K562 (cell line): ENCODE results near the gene RYK. TPM values are rescaled to one million over a fixed set of nuclear protein-coding genes. Genes with fewer than 3 reads are reported as not detected.

ENCODE experiments used
- ATAC-seq: fragments of 200-7000 bp; cut with Tn5 transposase; 3 replicates; pipeline ENCODE4 v1.9.1; 2020; ENCODE audit warnings: moderate library complexity
- BruUV-seq: library from RNA; stranded (reverse); fragments of 400-500 nt; replicated peaks from 2 replicates; lab custom pipeline; 2021; lab: Mats Ljungman, UMichigan
- CTCF ChIA-PET: fragments of 300-600 bp; formaldehyde crosslinking; extraction: SDS; loops from one replicate; lab custom pipeline; 2021; ENCODE audit warnings: low intra/inter-chr PET ratio; lab: Yijun Ruan, JAX
- POLR2A ChIA-PET: fragments of 300-600, 350-650 bp; sonication (Branson Sonifier 250); formaldehyde crosslinking; extraction: SDS; loops from one replicate; lab custom pipeline; 2021; ENCODE audit warnings: antibody characterized with exemption, inconsistent platforms; lab: Yijun Ruan, JAX
- DNase-seq, 4 experiments: peaks; one replicate each; pipeline versions ENCODE4 v3.0.0 to v3.0.0-alpha.2; 2011 to 2018; ENCODE audit warnings: low spot score in 3 of 4, mixed read lengths in 3 of 4; ENCODE audit errors: extremely low read depth in 1 of 4
- FAIRE-seq: peaks from 2 replicates; lab custom pipeline; 2011; peaks lifted over from hg19 to GRCh38; lab: Jason Lieb, UNC
- H2AFZ ChIP-seq: 2 replicates; pipeline ENCODE4 v1.6.0; 2011; ENCODE audit warnings: low read depth, low read length, control low read depth, inconsistent platforms
- H3K27ac ChIP-seq: fragments of 200-600 bp; 3 replicates; pipeline ENCODE4 v1.8.0; 2011; ENCODE audit warnings: low read depth, mild to moderate bottlenecking, control low read depth, inconsistent platforms, low read length, moderate library complexity, mixed read lengths; ENCODE audit errors: extremely low read depth
- H3K27me3 ChIP-seq, 2 experiments: fragments of 300-600 bp in 1 of 2; 2 replicates in 1 of 2; 3 replicates in 1 of 2; pipeline versions ENCODE4 v1.6.0 to v1.8.0; 2011; ENCODE audit warnings: inconsistent platforms in 2 of 2, low read length in 2 of 2, mild to moderate bottlenecking in 1 of 2, mixed read lengths in 1 of 2, moderate library complexity in 1 of 2; ENCODE audit not compliant: control insufficient read depth in 2 of 2, insufficient read depth in 2 of 2
- H3K36me3 ChIP-seq: fragments of 300-600 bp; 3 replicates; pipeline ENCODE4 v1.8.0; 2011; ENCODE audit warnings: mild to moderate bottlenecking, low read length, inconsistent platforms; ENCODE audit not compliant: control insufficient read depth, insufficient read depth
- H3K4me1 ChIP-seq, 2 experiments: fragments of 200-600 bp in 1 of 2; replicated peaks in 1 of 2; 2 replicates in 1 of 2; 3 replicates in 1 of 2; pipeline versions ENCODE4 v1.5.1 to v1.8.0; 2011; ENCODE audit warnings: inconsistent platforms in 2 of 2, low read length in 2 of 2, mild to moderate bottlenecking in 1 of 2, mixed read lengths in 1 of 2, moderate library complexity in 1 of 2; ENCODE audit not compliant: control insufficient read depth in 2 of 2, insufficient read depth in 2 of 2
- H3K4me2 ChIP-seq: 2 replicates; pipeline ENCODE4 v1.6.1; 2011; ENCODE audit warnings: low read length, control low read depth, inconsistent platforms, mixed read lengths; ENCODE audit not compliant: insufficient read depth
- H3K4me3 ChIP-seq: fragments of 200-600 bp; sonication (generic), shearing (Covaris generic); 2 replicates; pipeline ENCODE4 v1.5.1; 2016; ENCODE audit warnings: control low read depth, inconsistent platforms
- H3K79me2 ChIP-seq: fragments of 200-600 bp; 3 replicates; pipeline ENCODE4 v1.8.0; 2011; ENCODE audit warnings: low read length, inconsistent platforms; ENCODE audit not compliant: control insufficient read depth, insufficient read depth
- H3K9ac ChIP-seq, 2 experiments: 2 replicates each; pipeline versions ENCODE4 v1.6.0 to v1.6.1; 2011; ENCODE audit warnings: low read depth in 2 of 2, low read length in 2 of 2, control low read depth in 1 of 2, inconsistent platforms in 1 of 2, mild to moderate bottlenecking in 1 of 2, mixed read lengths in 1 of 2; ENCODE audit not compliant: insufficient read depth in 1 of 2
- H3K9me1 ChIP-seq: one replicate; pipeline ENCODE4 v1.6.0; 2011; ENCODE audit warnings: inconsistent platforms, mild to moderate bottlenecking, low read length, moderate library complexity; ENCODE audit not compliant: control insufficient read depth, insufficient read depth
- H3K9me3 ChIP-seq: replicated peaks from 2 replicates; pipeline ENCODE4 v1.5.1; 2011; ENCODE audit warnings: low read depth, low read length, inconsistent platforms; ENCODE audit not compliant: control insufficient read depth, insufficient read depth
- H4K20me1 ChIP-seq: replicated peaks from 2 replicates; pipeline ENCODE4 v1.6.1; 2011; ENCODE audit warnings: low read length, inconsistent platforms, mixed read lengths; ENCODE audit not compliant: control insufficient read depth, insufficient read depth
- HNRNPLL ChIP-seq: fragments of 200-400 bp; formaldehyde crosslinking; IDR thresholded peaks from 2 replicates; pipeline ENCODE4 v1.6.1; 2017; ENCODE audit warnings: low read length, low read depth, mild to moderate bottlenecking; ENCODE audit not compliant: poor library complexity, severe bottlenecking
- KAT2B ChIP-seq: IDR thresholded peaks from one replicate; pipeline ENCODE4 v1.6.1; 2012; ENCODE audit warnings: low read depth, mild to moderate bottlenecking, control low read depth, inconsistent platforms, low read length, moderate library complexity
- MAFG ChIP-seq: fragments of 450-650 bp; conservative IDR thresholded peaks from 2 replicates; pipeline ENCODE4 v1.6.1; 2016; ENCODE audit warnings: missing genetic modification characterization, missing compliant biosample characterization
- POLR2B ChIP-seq: fragments of 450-650 bp; IDR thresholded peaks from 2 replicates; pipeline ENCODE4 v1.6.1; 2018; ENCODE audit warnings: low read depth; ENCODE audit not compliant: partially characterized antibody
- POLR2H ChIP-seq: IDR thresholded peaks from 2 replicates; pipeline ENCODE4 v1.6.1; 2016; ENCODE audit warnings: missing genetic modification characterization, low read depth, mild to moderate bottlenecking, control low read depth, missing compliant biosample characterization, moderate library complexity
- SMARCB1 ChIP-seq: IDR thresholded peaks from 2 replicates; pipeline ENCODE4 v1.6.1; 2011; ENCODE audit warnings: improper control_type of control experiment, low read depth; ENCODE audit not compliant: insufficient read length
- ZNF133 ChIP-seq: fragments of 250-450 bp; sonication (Bioruptor Pico); IDR thresholded peaks from 2 replicates; pipeline ENCODE4 v1.4.0; 2020; ENCODE audit warnings: mild to moderate bottlenecking
- ZNF239 ChIP-seq: fragments of 250-450 bp; sonication (Bioruptor Pico); IDR thresholded peaks from 2 replicates; pipeline ENCODE4 v1.4.0; 2020; ENCODE audit warnings: mild to moderate bottlenecking
- ZNF699 ChIP-seq: fragments of 250-450 bp; sonication (Bioruptor Pico); IDR thresholded peaks from 2 replicates; pipeline ENCODE4 v1.8.0; 2021; ENCODE audit warnings: mild to moderate bottlenecking, moderate library complexity; ENCODE audit not compliant: insufficient replicate concordance
- ZNF778 ChIP-seq: fragments of 450-650 bp; formaldehyde crosslinking; IDR thresholded peaks from 2 replicates; pipeline ENCODE4 v1.4.0; 2020; ENCODE audit warnings: mild to moderate bottlenecking, moderate library complexity
- WGBS: fragments of 100-300 bp; shearing (Covaris generic); methylation state at CpG from one replicate; pipeline ENCODE4 v1.1.6; 2016; ENCODE audit warnings: low coverage, mixed read lengths; ENCODE audit not compliant: insufficient coverage; ENCODE audit errors: missing lambda C conversion rate; 5-methylcytosine and 5-hydroxymethylcytosine counted together
- in situ Hi-C: fragments of 300-500 bp; cut with MboI; formaldehyde crosslinking; loops from 4 replicates; pipeline ENCODE4 v1.15.0; 2018; ENCODE audit warnings: inconsistent platforms, mixed read lengths
- intact Hi-C: fragments of 100-400 bp; cut with micrococcal nuclease; formaldehyde crosslinking; loops from 2 replicates; pipeline ENCODE4 v1.14.2; 2022
- polyA plus RNA-seq, 8 experiments: library from polyadenylated mRNA; depleted of rRNA in 4 of 8; stranded (reverse) in 5 of 8; unstranded in 3 of 8; fragments of >200 nt; fragmentation: Nextera tagmentation in 2 of 8; fragmentation: Illumina TruSeq in 1 of 8; extraction: Ambion mirVana in 2 of 8; extraction: Trizol in 1 of 8; gene quantifications; 2 replicates each; pipeline versions ENCODE4 v1.2.1 to v1.2.3, GENCODE V29; 2011 to 2014; ENCODE audit warnings: inconsistent platforms in 1 of 8, missing spikeins in 1 of 8
- total RNA-seq, 7 experiments: library from RNA; depleted of rRNA in 6 of 7; stranded (reverse); fragments of >200 nt in 6 of 7; fragmentation: Illumina TruSeq in 2 of 7; extraction: Trizol in 2 of 7; gene quantifications; 2 replicates each; pipeline versions ENCODE4 v1.2.1 to v1.2.3, GENCODE V29; 2011 to 2021; ENCODE audit warnings: low replicate concordance in 1 of 7
- TF ChIP-seq, protein P1 (sequence below), 2 experiments: fragments of 150-350 bp in 1 of 2; IDR thresholded peaks; 2 replicates each; pipeline ENCODE4 v1.6.1; 2012 to 2016; ENCODE audit warnings: low read depth in 2 of 2, low read length in 2 of 2, mild to moderate bottlenecking in 1 of 2, moderate library complexity in 1 of 2
- TF ChIP-seq, protein P2 (sequence below): fragments of 450-650 bp; formaldehyde crosslinking; IDR thresholded peaks from 2 replicates; pipeline ENCODE4 v1.4.0; 2022; ENCODE audit warnings: missing genetic modification characterization

Gene RYK
- total and polyA plus RNA-seq, 9 of the 15 experiments (the other 6 are each of a cell fraction or from before 2014, with no cell fraction given) = 4.2 to 29.5 (median 16.6) TPM

DNA sequence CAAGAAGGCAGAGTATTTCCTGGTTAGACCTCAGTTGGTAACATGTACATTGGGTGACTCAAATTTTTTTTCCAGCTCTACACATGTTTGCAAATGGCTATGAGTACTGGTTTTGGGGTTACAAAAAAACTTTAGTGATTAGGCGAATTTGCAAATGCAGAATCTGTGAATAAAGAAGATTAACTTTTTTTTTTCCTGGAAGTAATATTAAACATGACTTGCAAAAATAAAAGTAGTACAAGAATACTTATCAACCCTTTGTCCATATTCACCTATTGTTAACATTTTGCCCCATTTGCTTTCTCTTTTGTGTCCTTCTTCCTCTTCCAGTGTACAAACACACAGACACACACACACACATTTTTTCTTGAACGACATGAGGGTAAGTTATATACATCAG, 47.6 kb upstream of the RYK start:
- no peak overlapping the region for H3K4me2 ChIP-seq
- ATAC-seq (no peak), DNase-seq (no peak), FAIRE-seq (no peak)
- H4K20me1 ChIP-seq = no peaks in the 10 kb centered on the region
- TF ChIP-seq MAFG (0 out of 2 replicates have a peak, but pooled peaks have one; percentile 37), KAT2B (no peak)
- H3K27me3 ChIP-seq = no peaks in the 10 kb centered on the region; a peak in 1 of 5 replicates
- H3K4me1 ChIP-seq = no peaks in the 10 kb centered on the region
- in situ Hi-C loops = no loop called here
- BruUV-seq = no TSS peak
- no peaks in the 10 kb centered on the region for H3K9me3 ChIP-seq
- H3K9ac ChIP-seq = no peak overlapping the region
- H3K9me1 ChIP-seq = no peaks in the 10 kb centered on the region
- H3K79me2 ChIP-seq = no peaks in the 10 kb centered on the region
- H3K36me3 ChIP-seq = no peaks in the 10 kb centered on the region
- 2% methylated on average over 2 of the region's 2 CpGs for WGBS
- POLR2A ChIA-PET = no interaction called here
- no peak overlapping the region for H3K27ac ChIP-seq
- H2AFZ ChIP-seq = peak overlapping the region; percentile 40
- intact Hi-C loops = loop anchor here (5.0 kb wide), 1 partner anchor 41 kb away; no protein-coding TSS in a partner anchor
- H3K4me3 ChIP-seq = no peak overlapping the region
- CTCF ChIA-PET = no interaction called here

DNA sequence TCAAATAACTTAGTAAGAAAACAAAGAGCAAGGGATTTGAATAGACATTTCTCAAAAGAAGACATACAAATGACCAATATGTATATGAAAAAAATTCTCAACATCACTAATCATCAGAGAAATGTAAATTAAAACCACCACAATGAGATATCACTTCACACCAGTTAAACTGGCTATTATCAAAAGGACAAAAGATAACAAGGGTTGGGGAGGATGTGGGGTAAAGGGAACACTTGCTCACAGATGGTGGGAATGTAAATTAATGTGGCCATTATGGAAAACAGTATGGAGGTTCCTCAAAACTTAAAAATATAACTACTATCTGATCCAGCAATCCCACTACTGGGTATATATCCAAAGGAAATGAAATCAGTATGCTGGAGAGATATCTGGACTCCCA, 46.0 kb upstream of the RYK start:
- in situ Hi-C loops (no loop called here), intact Hi-C loops (loop anchor here (5.0 kb wide), 1 partner anchor 39 kb away; no protein-coding TSS in a partner anchor)
- FAIRE-seq = no peak
- TF ChIP-seq ZNF239 = no peak
- TF ChIP-seq, protein P1, sequence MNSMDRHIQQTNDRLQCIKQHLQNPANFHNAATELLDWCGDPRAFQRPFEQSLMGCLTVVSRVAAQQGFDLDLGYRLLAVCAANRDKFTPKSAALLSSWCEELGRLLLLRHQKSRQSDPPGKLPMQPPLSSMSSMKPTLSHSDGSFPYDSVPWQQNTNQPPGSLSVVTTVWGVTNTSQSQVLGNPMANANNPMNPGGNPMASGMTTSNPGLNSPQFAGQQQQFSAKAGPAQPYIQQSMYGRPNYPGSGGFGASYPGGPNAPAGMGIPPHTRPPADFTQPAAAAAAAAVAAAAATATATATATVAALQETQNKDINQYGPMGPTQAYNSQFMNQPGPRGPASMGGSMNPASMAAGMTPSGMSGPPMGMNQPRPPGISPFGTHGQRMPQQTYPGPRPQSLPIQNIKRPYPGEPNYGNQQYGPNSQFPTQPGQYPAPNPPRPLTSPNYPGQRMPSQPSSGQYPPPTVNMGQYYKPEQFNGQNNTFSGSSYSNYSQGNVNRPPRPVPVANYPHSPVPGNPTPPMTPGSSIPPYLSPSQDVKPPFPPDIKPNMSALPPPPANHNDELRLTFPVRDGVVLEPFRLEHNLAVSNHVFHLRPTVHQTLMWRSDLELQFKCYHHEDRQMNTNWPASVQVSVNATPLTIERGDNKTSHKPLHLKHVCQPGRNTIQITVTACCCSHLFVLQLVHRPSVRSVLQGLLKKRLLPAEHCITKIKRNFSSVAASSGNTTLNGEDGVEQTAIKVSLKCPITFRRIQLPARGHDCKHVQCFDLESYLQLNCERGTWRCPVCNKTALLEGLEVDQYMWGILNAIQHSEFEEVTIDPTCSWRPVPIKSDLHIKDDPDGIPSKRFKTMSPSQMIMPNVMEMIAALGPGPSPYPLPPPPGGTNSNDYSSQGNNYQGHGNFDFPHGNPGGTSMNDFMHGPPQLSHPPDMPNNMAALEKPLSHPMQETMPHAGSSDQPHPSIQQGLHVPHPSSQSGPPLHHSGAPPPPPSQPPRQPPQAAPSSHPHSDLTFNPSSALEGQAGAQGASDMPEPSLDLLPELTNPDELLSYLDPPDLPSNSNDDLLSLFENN (IDR thresholded peaks at IDR 0.05; ENCODE audit: low read depth in 2 of 2, low read length in 2 of 2) = no peak
- TF ChIP-seq POLR2H = no peak
- TF ChIP-seq POLR2B = no peak
- TF ChIP-seq, protein P2, sequence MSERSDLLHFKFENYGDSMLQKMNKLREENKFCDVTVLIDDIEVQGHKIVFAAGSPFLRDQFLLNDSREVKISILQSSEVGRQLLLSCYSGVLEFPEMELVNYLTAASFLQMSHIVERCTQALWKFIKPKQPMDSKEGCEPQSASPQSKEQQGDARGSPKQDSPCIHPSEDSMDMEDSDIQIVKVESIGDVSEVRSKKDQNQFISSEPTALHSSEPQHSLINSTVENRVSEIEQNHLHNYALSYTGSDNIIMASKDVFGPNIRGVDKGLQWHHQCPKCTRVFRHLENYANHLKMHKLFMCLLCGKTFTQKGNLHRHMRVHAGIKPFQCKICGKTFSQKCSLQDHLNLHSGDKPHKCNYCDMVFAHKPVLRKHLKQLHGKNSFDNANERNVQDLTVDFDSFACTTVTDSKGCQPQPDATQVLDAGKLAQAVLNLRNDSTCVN (CRISPR knock-in tag) = no peak
- no peak for TF ChIP-seq ZNF699 (CRISPR knock-in tag)
- no peak for TF ChIP-seq HNRNPLL
- TF ChIP-seq ZNF778 (CRISPR knock-in tag) = no peak
- no peak for TF ChIP-seq SMARCB1
- TF ChIP-seq ZNF133 (CRISPR knock-in tag) = no peak

More for the DNA sequence above, 46.0 kb upstream of the RYK start:
- POLR2A ChIA-PET = no interaction called here
- Histone ChIP-seq H3K27ac (no peak overlapping the region), H3K79me2 (no peaks in the 10 kb centered on the region), H4K20me1 (no peaks in the 10 kb centered on the region), H3K4me1 (no peaks in the 10 kb centered on the region; a peak in 1 of 5 replicates), H3K36me3 (no peaks in the 10 kb centered on the region), H3K27me3 (no peaks in the 10 kb centered on the region), H2AFZ (no peak overlapping the region), H3K9ac (no peak overlapping the region), H3K4me3 (no peak overlapping the region), H3K9me1 (no peaks in the 10 kb centered on the region), H3K4me2 (no peak overlapping the region), H3K9me3 (no peaks in the 10 kb centered on the region)
- BruUV-seq = no TSS peak
- no peak for ATAC-seq
- DNase-seq = no peak
- CTCF ChIA-PET = no interaction called here
